Measurements from ENCODE around the gene FAM72C.
"Not testable (repeated sequence)": the region's sequence is repeated elsewhere in the genome, so short reads cannot be mapped to it uniquely, and the experiment has no call there.

DNA sequence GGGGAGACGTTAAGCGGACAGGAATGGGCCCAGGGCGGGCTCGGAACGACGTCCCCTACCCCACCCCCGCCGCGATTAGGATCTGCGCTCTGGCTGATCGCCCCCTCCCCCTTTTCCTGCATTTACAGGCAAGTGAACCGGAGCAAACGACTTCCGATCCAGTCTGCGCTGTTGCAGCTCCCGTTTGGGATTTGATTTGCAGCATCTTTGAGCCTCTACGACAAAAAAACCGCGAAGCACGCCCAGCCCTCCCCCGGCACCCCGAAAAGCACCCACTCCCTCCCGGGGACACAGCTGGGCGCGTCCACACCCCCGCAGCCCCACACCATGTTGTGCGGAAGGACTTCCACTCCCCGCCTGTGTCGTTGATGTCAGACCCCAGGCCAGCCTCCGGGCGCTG, 2.6 kb upstream of the FAM72C start:
- not testable (repeated sequence) for TF ChIP-seq TARDBP (IDR thresholded peaks at IDR 0.05); ELF4 (IDR thresholded peaks at IDR 0.05); SUZ12 (IDR thresholded peaks at IDR 0.05); BHLHE40 (IDR thresholded peaks at IDR 0.05; ENCODE audit: borderline replicate concordance); SP1 (IDR thresholded peaks at IDR 0.05); ZNF384 (IDR thresholded peaks at IDR 0.05); FOXK2 (IDR thresholded peaks at IDR 0.05); ARNT (IDR thresholded peaks at IDR 0.05); HDGF (IDR thresholded peaks at IDR 0.05; ENCODE audit: borderline replicate concordance); FOXM1 (IDR thresholded peaks at IDR 0.05; ENCODE audit: borderline replicate concordance); LEF1 (IDR thresholded peaks at IDR 0.05; ENCODE audit: borderline replicate concordance)
